Fibroblast of pulmonary artery (primary cell): Measurements from ENCODE around the gene FURIN.

Experiments used
- DNase-seq: peaks from one replicate; pipeline ENCODE4 v3.0.0-alpha.2; 2010; ENCODE audit warnings: low read depth
- H3K4me3 ChIP-seq: replicated peaks from 2 replicates; pipeline ENCODE4 v1.5.1; 2011; ENCODE audit warnings: low read depth, mild to moderate bottlenecking, control low read depth, low read length, moderate library complexity
- TF ChIP-seq, protein P1 (sequence below): IDR thresholded peaks from 2 replicates; pipeline ENCODE4 v1.5.1; 2011; ENCODE audit warnings: mild to moderate bottlenecking, control low read depth, low read length, inconsistent platforms; ENCODE audit errors: missing control alignments

The FURIN gene

DNA sequence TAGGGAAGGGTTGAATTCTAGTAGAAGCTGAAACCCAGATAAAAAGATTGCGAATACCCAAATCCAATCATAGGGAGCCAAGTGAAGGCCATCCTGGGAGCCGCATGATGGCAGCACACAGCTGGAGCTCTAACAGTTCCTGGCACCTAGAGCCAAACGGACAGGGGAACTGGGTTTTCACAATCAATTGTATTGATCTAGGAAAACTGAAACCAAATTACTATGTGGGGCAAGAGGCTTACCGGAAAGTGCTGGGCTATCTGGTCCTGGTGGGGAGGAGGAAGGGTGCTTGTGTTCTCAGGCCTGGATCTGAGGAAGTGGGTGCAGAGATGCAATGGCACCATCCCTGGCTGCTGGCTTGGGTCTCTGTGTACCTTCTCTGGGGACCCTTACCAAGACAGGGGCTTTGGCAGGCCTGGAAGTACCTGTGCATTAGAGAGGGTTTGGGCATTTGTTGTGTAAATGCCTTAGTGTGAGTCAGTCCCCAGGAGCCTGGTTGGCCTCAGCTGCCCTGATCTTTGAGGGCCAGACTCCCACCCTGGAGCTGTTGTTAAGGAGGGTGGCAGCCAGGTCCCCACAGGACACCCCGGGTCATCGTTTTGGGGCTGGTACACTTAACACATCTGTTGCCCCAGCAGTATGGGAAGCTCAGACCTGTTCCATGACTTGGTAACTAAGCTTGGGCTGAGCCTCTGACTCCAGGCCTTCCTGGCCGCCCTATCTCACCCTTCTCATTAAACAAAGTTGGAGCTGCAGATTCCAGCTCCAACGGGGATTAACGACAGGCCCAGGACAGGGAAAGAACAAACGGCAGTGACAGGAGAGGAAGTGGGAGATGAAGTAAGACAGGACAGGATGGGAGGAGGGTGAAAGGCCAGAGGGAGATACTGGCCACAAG lies 8.9 kb upstream of the FURIN start:
- no peak for DNase-seq
- no peak overlapping the region for H3K4me3 ChIP-seq
- TF ChIP-seq, protein P1, sequence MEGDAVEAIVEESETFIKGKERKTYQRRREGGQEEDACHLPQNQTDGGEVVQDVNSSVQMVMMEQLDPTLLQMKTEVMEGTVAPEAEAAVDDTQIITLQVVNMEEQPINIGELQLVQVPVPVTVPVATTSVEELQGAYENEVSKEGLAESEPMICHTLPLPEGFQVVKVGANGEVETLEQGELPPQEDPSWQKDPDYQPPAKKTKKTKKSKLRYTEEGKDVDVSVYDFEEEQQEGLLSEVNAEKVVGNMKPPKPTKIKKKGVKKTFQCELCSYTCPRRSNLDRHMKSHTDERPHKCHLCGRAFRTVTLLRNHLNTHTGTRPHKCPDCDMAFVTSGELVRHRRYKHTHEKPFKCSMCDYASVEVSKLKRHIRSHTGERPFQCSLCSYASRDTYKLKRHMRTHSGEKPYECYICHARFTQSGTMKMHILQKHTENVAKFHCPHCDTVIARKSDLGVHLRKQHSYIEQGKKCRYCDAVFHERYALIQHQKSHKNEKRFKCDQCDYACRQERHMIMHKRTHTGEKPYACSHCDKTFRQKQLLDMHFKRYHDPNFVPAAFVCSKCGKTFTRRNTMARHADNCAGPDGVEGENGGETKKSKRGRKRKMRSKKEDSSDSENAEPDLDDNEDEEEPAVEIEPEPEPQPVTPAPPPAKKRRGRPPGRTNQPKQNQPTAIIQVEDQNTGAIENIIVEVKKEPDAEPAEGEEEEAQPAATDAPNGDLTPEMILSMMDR = no peak

GRCh38 chr15:90860450-90860849 lies 7.9 kb upstream of the FURIN start:
- no peak for DNase-seq
- no peak overlapping the region for H3K4me3 ChIP-seq
- TF ChIP-seq, protein P1 = no peak

- TF ChIP-seq, protein P1 = no peak
- H3K4me3 ChIP-seq = no peak overlapping the region
- DNase-seq = no peak
These were observed 7.3 kb upstream of the FURIN start for GRCh38 chr15:90860942-90861675.

GRCh38 chr15:90862487-90862886 lies 5.9 kb upstream of the FURIN start:
- DNase-seq = no peak
- no peak overlapping the region for H3K4me3 ChIP-seq
- TF ChIP-seq, protein P1 = no peak

DNA sequence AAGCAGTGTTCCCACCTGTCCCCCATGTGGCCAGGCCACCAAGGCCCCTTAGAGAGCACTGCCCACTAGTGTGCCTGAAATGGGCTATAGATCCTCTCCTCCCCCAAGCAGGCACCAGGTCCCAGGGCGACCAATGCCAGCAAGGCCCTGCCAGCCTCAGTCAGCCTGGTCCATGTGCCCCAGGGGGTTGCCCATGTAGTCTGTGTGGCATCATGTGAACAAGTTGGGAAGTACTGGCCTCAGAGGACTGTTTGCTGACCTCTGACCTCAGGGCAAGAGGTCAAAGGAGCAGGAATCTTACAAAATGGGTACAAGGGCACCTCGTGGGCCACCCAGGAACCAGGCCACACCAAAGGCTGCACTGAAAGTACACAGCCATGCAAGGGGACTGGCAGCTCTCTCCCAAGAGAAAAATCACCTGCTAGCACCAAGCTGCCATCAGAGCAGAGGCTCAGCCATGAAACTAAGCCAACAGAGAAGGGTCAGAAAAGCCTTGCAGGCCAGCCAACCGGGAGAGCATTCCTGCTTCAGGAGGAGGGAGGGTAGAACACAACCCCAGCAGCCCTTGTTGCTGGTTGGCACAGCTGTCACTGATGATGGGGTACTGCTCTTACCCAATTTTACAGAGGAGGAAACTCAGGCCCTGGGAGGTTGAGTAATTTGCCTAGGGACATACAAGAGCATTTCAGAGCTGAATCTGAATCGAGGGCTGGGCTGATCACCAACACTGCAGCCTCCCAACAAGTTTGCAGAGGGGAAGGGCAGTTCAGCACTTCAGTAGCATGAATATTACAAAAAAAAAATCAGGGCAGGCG lies 5.2 kb upstream of the FURIN start:
- no peak for DNase-seq
- H3K4me3 ChIP-seq = no peak overlapping the region
- TF ChIP-seq, protein P1 = no peak

DNA sequence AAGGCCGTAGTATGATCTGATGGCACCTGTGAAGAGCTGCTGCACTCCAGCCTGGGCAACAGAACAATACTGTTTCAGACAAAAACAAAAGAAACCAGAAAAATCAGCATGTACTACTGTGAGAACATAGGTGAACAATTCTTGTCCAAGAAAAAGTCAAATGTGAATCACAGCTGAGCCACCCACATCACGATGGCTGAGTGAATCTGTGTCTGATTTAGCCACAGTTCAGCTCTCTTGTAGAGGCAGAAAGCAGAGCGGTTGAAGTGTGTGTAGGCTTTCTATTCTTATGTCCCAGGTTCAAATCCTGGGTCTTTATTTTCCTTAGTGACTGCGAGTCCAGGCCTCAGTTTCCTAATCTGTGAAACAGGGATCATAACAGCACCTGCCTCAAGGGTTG lies 4.4 kb upstream of the FURIN start:
- TF ChIP-seq, protein P1 = no peak
- no peak overlapping the region for H3K4me3 ChIP-seq
- DNase-seq = no peak
